SK-N-SH treated with all-trans-retinoic acid at 6 μM for 48 hours (cell line): ENCODE measurements around the gene SYAP1.

Experiments
- BACH2 ChIP-seq: fragments of 250-450 bp; sonication (Bioruptor Pico); IDR thresholded peaks from 2 replicates; pipeline ENCODE4 v1.9.0; 2021; ENCODE audit warnings: mild to moderate bottlenecking, borderline replicate concordance
- CSDC2 ChIP-seq: fragments of 250-450 bp; sonication (Bioruptor Pico); IDR thresholded peaks from 2 replicates; pipeline ENCODE4 v1.5.0; 2020; ENCODE audit warnings: mild to moderate bottlenecking, moderate library complexity
- PATZ1 ChIP-seq: fragments of 250-450 bp; sonication (Bioruptor Pico); IDR thresholded peaks from 2 replicates; pipeline ENCODE4 v1.8.0; 2020; ENCODE audit warnings: mild to moderate bottlenecking, moderate library complexity, borderline replicate concordance
- RARB ChIP-seq: fragments of 250-450 bp; sonication (Bioruptor Pico); IDR thresholded peaks from 2 replicates; pipeline ENCODE4 v1.8.0; 2021; ENCODE audit warnings: mild to moderate bottlenecking, moderate library complexity
- SNAI2 ChIP-seq: fragments of 250-450 bp; sonication (Bioruptor Pico); IDR thresholded peaks from 2 replicates; pipeline ENCODE4 v1.5.0; 2020; ENCODE audit warnings: mild to moderate bottlenecking, moderate library complexity
- ZFP30 ChIP-seq: fragments of 450-650 bp; formaldehyde crosslinking; IDR thresholded peaks from 2 replicates; pipeline ENCODE4 v1.5.0; 2022; ENCODE audit warnings: mild to moderate bottlenecking, moderate library complexity
- TF ChIP-seq, protein P1 (sequence below): fragments of 250-450 bp; sonication (Bioruptor Pico); IDR thresholded peaks from 2 replicates; pipeline ENCODE4 v1.8.0; 2021; ENCODE audit warnings: low read depth, mild to moderate bottlenecking, moderate library complexity, borderline replicate concordance

DNA sequence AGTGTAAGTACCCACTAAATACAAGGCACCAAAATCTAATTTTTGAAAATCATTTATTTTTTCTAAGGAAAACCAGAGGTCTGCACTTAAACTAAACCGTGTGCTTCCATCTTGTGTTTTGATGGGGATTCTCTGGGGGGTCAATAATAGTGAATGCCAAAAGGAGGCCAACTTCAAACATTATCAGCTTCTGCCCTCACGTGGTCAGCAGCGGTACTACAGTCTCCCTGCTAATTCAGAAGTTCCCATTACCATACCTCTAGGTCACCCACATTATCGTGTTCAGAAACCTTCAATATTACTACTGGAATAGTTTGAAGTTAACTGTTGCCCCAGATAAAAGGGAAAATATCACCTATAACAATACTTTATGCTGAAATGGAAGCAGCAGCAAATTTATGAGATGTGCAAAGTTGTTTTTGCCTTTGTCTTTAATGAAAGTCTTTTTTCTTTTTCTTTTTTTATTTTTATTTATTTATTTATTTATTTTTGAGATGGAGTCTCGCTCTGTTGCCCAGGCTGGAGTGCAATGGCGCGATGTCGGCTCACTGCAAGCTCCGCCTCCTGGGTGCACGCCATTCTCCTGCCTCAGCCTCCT is 24.2 kb upstream of the SYAP1 start:
- no peak for TF ChIP-seq SNAI2 (CRISPR knock-in tag)
- TF ChIP-seq, protein P1, sequence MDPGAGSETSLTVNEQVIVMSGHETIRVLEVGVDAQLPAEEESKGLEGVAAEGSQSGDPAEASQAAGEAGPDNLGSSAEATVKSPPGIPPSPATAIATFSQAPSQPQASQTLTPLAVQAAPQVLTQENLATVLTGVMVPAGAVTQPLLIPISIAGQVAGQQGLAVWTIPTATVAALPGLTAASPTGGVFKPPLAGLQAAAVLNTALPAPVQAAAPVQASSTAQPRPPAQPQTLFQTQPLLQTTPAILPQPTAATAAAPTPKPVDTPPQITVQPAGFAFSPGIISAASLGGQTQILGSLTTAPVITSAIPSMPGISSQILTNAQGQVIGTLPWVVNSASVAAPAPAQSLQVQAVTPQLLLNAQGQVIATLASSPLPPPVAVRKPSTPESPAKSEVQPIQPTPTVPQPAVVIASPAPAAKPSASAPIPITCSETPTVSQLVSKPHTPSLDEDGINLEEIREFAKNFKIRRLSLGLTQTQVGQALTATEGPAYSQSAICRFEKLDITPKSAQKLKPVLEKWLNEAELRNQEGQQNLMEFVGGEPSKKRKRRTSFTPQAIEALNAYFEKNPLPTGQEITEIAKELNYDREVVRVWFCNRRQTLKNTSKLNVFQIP = no peak
- TF ChIP-seq RARB (CRISPR knock-in tag) = no peak
- no peak for TF ChIP-seq PATZ1 (CRISPR knock-in tag)
- no peak for TF ChIP-seq ZFP30 (CRISPR knock-in tag)
- TF ChIP-seq CSDC2 (CRISPR knock-in tag) = no peak
- no peak for TF ChIP-seq BACH2 (CRISPR knock-in tag)
